GM18508 (cell line): ENCODE results near the gene CHMP6.
"Not testable (repeated sequence)": the region's sequence is repeated elsewhere in the genome, so short reads cannot be mapped to it uniquely, and the experiment has no call there.

Experiments
- ATAC-seq: cut with Tn5 transposase; IDR thresholded peaks from one replicate; pipeline ENCODE4 v1.9.1; 2021; ENCODE audit warnings: moderate number of reproducible peaks; ENCODE audit not compliant: insufficient read depth, unreplicated experiment

Gene CHMP6

DNA sequence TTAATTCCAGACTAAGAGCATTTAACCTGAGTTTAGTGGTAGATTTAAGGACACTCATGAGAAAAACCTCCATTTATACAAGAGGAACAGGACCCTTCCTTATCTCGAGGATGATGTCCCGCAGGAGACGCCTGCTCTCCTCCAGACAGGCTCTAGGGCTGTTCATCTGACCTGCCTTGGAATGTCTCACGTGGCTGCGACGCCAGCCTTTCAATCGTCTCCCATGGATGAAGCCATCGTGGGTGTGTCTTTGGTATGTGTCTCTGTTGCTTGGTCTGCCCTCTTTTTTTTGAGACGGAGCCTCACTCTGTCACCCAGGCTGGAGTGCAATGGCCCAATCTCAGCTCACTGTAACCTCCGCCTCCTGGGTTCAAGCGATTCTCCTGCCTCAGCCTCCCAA, 16.5 kb downstream of the CHMP6 start:
- no peak for ATAC-seq

DNA sequence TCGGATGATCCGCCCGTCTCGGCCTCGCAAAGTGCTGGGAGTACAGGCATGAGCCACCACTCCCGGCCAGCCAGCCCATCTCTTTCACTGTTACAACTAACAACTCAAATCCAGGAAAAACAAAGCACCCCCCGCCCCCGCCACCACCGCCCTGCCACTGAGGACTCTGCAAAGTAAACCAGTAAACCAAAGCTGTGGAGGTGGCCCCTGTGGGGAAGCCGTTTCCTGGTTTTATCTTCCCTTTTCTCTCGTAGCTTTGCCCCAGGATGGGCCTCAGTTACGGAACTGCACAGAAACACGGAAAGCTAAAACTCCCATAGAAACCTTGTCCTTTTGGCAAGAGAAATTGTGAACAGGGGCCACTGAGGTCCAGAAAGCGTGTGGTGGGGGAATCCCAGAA, 17.5 kb downstream of the CHMP6 start:
- no peak for ATAC-seq

DNA sequence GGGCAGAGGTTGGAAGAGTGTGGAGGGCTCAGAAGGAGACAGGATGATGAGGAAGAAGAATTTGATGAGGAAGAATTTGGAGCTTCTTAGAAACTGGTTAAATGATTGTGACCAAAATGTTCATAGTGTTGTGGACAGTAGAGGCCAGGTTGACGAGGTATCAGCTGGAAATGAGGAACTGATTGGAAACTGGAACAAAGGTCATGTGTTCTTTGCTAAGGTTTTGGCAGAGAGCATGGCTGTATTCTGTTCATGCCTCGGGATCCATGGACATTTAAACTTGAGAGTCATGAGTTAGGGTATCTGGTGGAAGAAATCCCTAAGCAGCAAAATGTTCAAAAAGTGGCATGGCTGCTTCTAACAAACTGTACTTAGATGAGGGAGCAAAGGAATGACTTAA, 19.3 kb downstream of the CHMP6 start:
- ATAC-seq, result no peak

DNA sequence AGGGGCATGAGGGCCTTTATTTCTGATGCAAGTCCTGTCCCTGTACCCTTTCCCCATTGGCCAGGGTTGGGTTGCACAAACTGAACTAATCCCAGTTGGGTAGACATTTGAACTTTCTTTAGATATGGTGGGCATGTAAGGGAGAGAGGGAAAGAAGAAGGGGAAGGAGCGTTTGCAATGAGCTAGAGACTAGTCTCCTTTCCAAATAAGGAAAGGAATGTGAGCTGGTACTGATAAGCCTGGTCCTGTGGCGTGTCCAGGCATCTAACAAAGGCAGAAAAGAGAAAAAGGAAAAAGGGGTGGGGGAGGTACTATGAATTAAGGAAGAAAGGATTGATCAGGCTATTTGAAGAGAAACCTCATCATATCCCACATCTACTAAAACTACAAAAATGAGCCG, 20.3 kb downstream of the CHMP6 start:
- ATAC-seq, result no peak

DNA sequence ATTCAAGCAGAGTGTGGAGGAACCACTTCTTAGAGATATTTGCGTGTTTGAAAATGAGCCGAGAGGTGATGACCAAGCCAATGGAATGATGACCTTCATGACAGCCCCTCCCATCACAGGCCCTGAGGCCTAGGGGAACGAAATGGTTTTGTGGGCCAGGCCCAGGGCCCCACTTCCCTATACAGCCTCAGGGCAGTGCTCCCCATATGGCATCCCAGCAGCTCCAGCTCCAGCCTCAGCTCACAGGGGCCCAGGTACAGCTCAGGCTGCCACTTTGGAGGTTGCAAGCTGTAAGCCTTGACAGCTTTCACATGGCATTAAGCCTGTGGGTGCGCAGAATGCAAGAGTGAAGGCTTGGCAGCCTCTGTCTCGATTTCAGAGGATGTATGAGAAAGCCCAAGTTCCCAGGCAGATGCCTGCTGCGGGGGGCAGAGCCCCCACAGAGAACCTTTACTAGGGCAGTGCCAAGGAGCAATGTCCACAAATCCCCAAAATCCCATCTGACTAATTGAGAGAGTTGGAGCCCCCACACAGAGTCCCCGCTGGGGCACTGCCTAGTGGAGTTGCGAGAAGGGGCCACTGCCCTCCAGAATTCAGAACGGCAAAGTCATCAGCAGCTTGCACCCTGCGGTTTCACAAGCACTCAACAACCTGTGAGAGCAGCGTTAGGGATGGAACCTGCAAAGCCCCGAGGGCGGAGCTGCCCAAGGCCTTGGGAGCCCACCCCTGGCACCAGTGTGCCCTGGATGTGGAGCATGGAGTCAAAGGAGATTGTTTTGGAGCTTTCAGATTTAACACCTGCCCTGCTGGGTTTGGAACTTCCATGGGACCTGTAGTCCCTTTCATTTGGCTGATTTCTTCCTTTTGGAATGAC, 21.2 kb downstream of the CHMP6 start:
- no peak for ATAC-seq

DNA sequence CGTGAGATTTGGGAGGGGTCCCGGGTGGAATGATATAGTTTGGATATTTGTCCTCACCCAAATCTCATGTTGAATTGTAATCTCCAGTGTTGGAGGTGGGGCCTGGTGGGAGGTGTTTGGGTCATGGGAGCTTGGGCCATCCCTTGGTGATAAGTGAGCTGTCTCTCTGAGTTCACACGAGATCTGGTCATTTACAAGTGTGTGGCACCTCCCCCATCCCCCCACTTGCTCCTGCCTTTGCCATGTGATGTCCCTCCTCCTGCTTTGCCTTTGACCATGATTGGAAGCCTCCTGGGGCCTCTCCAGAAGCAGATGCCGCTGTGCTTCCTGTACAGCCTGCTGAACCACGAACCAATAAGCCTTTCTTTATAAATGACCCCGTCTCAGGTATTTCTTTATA, 22.0 kb downstream of the CHMP6 start:
- no peak for ATAC-seq

DNA sequence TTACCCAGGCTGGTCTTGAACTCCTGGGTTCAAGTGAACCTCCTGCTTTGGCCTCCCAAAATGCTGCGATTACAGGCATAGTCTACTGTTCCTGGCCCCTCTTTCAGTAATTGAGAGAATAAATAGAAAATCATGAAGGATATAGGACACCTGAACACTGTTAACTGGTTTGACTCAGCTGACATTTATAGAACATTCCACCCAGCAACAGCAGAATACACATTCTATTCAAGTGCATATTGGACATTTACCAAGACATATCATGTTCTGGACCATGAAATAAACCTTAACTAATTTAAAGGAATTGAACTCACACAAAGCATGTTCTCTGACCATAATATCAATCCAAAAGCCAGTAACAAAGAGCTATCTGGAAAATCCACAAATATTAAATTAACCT, 23.5 kb downstream of the CHMP6 start:
- no peak for ATAC-seq

DNA sequence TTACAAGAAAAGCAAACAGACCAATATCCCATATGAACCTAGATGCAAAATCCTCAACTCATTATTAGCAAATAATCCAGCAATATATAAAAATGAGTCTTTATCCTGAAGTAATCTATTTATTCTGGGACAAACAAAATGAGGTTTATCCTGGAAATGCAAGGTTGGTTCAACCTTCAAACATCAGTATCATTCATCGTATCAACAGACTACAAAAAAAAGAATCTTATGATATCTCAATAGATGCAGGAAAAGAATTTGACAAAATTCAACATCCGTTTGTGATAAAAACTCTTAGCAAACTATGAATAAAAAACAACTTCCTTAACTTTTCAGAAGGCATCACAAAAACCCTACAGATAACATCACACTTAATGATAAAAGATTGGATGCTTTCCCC, 24.9 kb downstream of the CHMP6 start:
- ATAC-seq, result no peak

DNA sequence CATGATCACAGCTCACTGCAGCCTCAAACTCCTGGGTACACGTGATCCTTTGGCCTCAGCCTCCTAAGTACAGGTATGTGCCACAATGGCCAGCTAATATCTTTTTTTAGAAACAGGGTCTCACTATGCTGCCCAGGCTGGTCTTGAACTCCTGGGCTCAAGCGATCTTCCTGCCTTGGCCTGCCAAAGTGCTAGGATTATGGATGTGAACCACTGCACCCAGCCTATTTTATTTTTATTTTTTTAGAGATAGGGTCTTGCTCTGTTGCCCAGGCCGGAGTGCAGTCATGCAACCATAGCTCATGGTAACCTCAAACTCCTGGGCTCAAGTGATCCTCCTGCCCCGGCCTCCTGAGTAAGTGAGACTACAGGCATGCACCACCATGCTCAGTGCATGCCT, 25.7 kb downstream of the CHMP6 start:
- not testable (repeated sequence) for ATAC-seq

DNA sequence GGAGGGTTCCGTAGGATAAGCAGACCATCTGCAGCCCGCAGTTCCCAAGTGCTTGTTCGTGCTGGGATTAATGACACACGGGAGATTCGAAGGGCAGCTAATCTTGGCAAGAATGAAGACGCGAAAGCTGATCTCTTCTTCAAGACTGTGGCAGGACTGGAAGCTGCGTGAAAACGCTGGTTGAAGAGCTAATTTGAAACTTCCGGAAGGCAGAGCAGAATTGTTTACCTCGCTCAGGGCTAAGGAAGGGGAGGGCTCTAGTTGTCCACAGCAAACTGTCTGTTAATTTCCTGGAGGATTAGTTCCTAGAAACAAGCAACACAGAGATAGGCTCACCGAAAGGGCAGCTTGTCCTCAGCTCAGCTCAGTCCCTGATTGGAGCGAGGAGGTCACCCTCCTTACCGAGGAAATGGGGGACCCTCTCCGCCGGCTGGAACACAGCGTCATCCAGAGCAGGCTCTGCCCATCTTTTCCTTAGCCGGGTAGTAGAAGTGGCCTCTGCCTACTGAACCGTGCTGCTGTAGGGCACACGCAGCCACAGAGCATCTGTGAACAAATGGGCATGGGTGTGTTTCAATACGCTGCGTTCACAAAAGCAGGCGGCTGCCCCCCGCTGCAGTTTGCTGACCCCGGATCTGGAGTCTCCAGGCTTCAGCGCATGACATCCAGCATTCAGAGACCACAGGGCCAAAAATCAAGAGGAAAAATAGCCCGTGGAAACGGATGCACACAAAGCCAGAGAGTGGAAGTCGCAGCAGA, 26.6 kb downstream of the CHMP6 start:
- ATAC-seq, result no peak

DNA sequence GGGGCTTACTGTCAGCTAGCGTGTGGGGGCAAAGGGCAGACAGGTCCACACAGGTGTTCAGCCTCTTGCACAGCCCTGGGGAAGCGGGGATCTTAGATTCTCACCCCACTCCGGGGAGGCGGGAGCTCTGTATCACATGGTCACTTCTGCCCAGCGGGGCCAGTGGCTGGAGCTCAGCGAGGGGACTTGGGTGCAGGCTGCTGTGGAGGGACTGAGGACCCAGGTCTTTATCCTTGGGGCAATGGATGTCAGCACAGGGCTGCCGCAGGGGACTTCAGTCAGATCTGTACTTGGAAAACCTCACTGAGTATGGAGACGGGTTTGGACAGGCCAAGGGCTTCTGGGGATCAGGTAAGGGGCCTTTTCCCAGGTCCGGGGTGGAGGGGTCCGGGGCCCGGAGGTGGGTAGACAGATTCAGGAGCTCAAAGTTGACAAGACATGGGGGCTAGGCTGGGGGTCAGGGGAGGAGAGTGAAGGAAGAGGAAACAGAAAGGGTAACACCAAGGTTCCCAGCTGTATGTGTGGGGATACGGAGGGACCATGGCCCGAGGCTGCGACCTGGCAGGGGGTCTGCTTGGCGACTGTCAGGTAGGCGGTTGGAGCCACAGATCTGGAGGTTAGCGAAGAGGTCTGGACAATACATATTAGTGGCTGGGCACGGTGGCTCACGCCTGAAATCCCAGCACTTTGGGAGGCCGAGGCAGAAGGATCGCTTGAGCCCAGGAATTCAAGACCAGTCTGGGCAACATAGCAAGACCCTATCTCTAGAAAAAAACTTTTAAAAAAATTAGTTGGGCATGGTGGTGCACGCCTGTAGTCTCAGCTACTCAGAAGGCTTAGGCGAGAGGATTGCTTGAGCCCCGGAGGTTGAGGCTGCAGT, 28.2 kb downstream of the CHMP6 start:
- ATAC-seq, result no peak

DNA sequence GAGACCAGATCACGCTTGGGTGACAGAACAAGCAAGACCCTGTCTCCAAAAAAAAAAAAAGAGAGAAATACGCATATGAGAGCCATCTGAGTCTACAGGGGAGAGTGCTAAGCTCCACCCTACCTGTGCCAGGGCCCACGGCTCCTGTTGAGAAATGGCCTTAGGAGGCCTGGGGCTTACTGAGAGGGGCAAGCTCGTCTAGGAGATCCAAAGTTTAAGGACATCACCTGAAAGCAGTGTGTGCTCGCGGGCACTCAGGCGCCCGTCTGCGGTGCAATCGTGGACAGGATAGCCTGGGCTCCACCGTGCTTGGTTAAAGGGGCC, 28.8 kb downstream of the CHMP6 start:
- no peak for ATAC-seq

DNA sequence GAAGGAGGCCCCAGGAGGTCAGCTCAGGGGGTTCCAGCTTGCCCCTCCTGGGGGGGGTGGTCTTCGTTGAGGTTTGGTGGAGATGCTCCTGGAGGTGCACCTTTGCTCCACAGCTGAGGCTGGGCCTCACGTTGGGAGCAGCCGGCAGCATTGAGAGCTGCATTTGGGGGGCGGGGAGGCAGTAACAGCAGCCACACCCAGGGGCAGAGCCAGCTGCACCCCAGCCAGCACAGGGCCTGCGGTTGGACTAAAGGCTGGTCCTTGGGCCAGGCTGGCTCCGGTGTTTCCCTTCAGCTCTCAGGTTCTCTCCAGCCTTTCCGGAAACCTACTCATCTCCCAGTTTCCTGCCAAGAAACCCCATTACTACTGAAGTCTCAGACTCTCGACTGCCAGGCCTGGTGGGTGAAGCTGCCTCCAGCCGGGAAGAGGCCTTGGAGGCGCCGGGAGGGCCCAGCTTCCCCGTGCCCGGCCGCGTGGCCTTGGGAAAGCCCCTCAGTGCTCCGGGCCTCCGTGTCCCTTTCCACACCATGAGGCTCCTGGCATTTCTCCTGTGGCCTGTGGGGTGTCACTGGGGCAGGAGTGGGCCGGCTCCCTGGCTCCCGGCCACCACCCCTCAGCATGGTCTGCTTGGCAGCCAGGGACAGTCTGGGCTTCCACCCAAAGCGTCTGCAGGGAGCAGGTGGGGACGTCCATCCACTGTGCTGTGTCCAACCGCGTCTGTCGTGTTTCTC, 29.3 kb downstream of the CHMP6 start:
- ATAC-seq, result no peak

DNA sequence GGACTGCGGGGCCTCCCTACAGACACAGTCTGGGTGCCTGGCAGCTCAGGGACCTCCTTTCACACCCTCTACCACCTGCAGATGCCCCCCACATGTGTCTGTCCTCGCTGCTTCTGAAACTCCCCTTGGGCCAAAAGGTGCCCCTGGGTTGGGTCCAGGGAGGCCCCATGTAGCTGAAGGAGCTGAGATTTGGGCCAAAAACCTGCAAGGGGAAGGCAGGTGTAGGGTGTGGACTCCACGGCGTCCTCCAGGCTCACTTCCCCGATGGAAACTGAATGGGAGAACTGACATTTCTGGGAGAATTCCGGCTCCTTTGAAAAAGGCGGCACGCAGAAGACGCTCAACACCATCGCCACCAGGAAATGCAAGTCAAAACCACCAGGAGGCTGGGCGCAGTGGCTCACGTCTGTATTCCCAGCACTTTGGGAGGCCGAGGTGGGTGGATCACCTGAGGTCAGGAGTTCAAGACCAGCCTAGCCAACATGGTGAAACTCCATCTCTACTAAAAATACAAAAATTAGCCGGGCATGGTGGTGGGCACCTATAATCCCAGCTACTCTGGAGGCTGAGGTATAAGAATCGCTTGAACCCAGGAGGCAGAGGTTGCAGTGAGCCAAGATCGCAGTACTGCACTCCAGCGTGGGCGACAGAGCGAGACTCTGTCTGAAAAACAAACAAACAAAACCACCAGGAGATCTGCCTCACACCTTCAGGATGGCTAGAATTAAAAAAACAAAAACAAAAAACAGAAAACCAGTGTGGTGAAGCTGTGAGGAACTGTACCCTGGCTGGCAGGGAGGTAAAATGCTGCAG, 30.1 kb downstream of the CHMP6 start:
- no peak for ATAC-seq

DNA sequence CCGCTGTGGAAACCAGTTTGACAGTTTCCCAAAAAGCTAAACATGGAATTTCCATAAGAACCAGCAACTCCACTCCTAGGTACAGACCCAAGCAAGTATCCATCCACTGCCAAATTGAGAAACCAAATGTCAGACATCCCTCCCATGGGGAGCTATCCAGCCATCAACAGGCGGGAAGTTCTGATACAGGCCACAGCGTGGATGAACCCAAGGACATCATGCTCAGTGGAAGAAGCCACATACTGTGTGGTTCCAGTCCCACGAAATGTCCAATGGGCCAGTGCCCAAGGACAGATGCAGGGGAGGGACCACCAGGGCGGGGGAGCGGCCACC, 30.7 kb downstream of the CHMP6 start:
- ATAC-seq, result no peak

DNA sequence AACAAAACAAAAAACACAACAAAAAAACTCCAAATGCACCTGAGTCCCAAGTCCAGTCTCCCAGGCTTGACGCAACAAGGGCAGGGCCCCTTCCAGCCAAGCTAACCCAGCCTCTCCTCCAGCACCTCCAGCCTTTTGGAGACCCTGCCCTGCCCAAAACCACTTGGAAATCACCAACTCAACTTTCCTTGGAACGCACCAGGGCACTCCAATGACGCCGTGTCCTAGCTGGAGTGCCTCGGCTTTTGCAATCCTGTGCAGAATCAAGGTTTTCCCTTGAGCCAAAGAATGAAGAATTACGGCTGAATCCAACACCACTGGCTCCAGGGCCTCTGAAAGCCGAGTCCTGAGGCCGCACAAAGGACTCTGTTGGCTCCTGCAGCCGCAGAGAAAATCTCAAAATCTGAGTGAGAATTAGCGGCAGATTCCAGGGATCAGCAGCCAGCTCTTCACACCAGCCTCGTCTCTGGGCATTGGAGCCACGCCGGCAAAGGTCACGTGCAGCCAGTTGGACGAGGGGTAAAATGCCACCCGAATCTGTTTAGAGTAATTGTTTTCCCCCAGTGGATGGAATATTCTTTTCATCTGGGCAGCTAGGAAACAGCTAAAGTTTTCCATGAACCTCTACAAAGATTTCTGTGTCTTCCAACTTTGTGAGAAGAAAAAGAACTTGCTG, 33.6 kb downstream of the CHMP6 start:
- ATAC-seq, result no peak

DNA sequence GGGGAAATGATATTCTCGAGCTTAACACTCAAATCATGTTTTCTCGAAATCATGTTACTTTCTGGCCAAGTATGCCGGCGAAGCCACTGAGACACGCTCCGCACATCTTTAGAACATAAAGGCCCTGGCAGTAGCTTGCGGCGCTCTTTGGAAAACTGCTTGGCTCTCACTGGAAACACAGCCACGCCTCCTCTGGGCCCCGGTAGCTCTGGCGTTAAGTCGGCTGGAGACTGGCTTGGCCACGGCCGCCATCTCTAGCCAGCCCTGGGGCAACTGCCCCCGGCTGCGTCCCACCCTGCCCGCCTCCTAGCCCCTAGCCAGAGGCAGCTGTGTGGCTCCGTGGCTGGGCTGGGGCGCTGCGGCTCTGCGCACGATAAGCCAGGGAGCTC, 34.1 kb downstream of the CHMP6 start:
- no peak for ATAC-seq

DNA sequence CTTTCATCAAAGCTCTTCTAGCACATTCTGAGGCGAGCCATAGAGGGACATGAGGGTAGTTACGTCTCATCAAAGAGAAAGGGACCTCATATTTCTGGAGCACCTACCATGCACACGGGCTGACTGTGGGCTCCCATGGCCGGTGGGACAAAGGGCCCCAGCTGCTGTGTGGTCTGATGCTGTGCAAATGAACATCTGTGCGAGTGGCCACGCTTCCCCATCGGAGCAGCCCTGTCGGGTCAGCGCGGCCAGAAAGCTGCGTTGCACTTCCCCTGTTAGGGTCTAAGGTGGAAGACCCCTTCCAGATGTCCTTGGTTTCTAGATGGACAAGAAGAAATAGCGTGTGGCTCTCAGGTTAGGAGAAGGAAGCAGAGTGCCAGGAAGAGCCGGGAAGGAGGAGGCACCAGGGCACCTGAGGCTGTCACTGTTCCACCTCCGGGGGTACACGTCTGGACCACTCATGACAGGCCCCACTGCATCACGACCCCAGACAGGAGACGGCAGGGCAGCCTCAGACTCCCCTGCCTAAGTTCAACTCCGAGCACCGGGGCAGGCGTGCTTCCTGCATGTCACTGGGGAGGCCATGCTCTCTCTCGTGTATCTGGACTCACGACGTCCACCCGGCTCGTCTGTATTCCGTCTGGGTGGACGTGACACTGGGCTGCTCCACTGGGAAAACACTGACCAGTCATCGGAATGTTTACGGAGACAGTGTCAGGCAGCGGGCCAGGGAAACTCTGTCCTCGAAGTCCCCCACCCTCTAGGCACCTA, 34.8 kb downstream of the CHMP6 start:
- ATAC-seq, result no peak
